Trophoblast cell (in vitro differentiated cells and primary cell): Measurements from ENCODE around the gene ADCY9.

Source experiments
- DNase-seq, 2 donors: peaks; one replicate each; pipeline ENCODE4 v3.0.0-alpha.2; 2016
- H2AFZ ChIP-seq: 2 replicates; pipeline ENCODE4 v1.6.1; 2013; ENCODE audit warnings: low read length, moderate library complexity, mild to moderate bottlenecking; ENCODE audit not compliant: insufficient read depth, poor library complexity
- H2AK5ac ChIP-seq: 2 replicates; pipeline ENCODE4 v1.6.1; 2013; ENCODE audit warnings: mild to moderate bottlenecking, low read length
- H2BK120ac ChIP-seq: 2 replicates; pipeline ENCODE4 v1.6.1; 2013; ENCODE audit warnings: low read length, mild to moderate bottlenecking, moderate library complexity; ENCODE audit not compliant: insufficient read depth, poor library complexity
- H2BK12ac ChIP-seq: 2 replicates; pipeline ENCODE4 v1.6.1; 2013; ENCODE audit warnings: mild to moderate bottlenecking, low read length, moderate library complexity
- H2BK5ac ChIP-seq: 2 replicates; pipeline ENCODE4 v1.6.1; 2013; ENCODE audit warnings: low read length, low read depth, moderate library complexity, mild to moderate bottlenecking; ENCODE audit not compliant: poor library complexity
- H3K14ac ChIP-seq: 2 replicates; pipeline ENCODE4 v1.6.1; 2013; ENCODE audit warnings: mild to moderate bottlenecking, low read length
- H3K18ac ChIP-seq: 2 replicates; pipeline ENCODE4 v1.6.1; 2013; ENCODE audit warnings: mild to moderate bottlenecking, low read length
- H3K23ac ChIP-seq: 2 replicates; pipeline ENCODE4 v1.6.1; 2013; ENCODE audit warnings: low read length
- H3K27ac ChIP-seq: 2 replicates; pipeline ENCODE4 v1.5.1; 2013; ENCODE audit warnings: low read depth, mild to moderate bottlenecking, inconsistent platforms, low read length, moderate library complexity
- H3K27me3 ChIP-seq: 2 replicates; pipeline ENCODE4 v1.6.1; 2013; ENCODE audit warnings: inconsistent platforms, mild to moderate bottlenecking, low read length, moderate library complexity; ENCODE audit not compliant: insufficient read depth
- H3K36me3 ChIP-seq, 2 experiments: 1 replicate in 1 of 2; 2 replicates in 1 of 2; pipeline ENCODE4 v1.6.1; 2013; ENCODE audit warnings: low read length in 2 of 2, mild to moderate bottlenecking in 2 of 2, moderate library complexity in 1 of 2; ENCODE audit not compliant: insufficient read depth in 2 of 2, control insufficient read depth in 1 of 2
- H3K4ac ChIP-seq: 2 replicates; pipeline ENCODE4 v1.6.1; 2013; ENCODE audit warnings: low read depth, mild to moderate bottlenecking, low read length, moderate library complexity
- H3K4me1 ChIP-seq, 2 experiments: 1 replicate in 1 of 2; 2 replicates in 1 of 2; pipeline ENCODE4 v1.6.1; 2013; ENCODE audit warnings: low read length in 2 of 2, mild to moderate bottlenecking in 2 of 2, moderate library complexity in 1 of 2; ENCODE audit not compliant: insufficient read depth in 2 of 2, control insufficient read depth in 1 of 2
- H3K4me2 ChIP-seq: 2 replicates; pipeline ENCODE4 v1.6.1; 2013; ENCODE audit warnings: inconsistent platforms, mild to moderate bottlenecking, low read length, moderate library complexity
- H3K4me3 ChIP-seq: 2 replicates; pipeline ENCODE4 v1.5.1; 2013; ENCODE audit warnings: mild to moderate bottlenecking, low read depth, low read length, inconsistent platforms
- H3K79me1 ChIP-seq: one replicate; pipeline ENCODE4 v1.6.1; 2013; ENCODE audit warnings: low read length
- H3K79me2 ChIP-seq: 2 replicates; pipeline ENCODE4 v1.6.1; 2013; ENCODE audit warnings: low read length, mild to moderate bottlenecking; ENCODE audit not compliant: control insufficient read depth, insufficient read depth, poor library complexity
- H3K9ac ChIP-seq: 2 replicates; pipeline ENCODE4 v1.6.1; 2013; ENCODE audit warnings: mild to moderate bottlenecking, low read length
- H3K9me3 ChIP-seq: 2 replicates; pipeline ENCODE4 v1.6.1; 2013; ENCODE audit warnings: low read depth, mild to moderate bottlenecking, control low read depth, inconsistent platforms, low read length; ENCODE audit not compliant: insufficient read depth
- H4K12ac ChIP-seq: 2 replicates; pipeline ENCODE4 v1.6.1; 2013; ENCODE audit warnings: low read depth, mild to moderate bottlenecking, low read length, moderate library complexity
- H4K8ac ChIP-seq: 2 replicates; pipeline ENCODE4 v1.6.1; 2013; ENCODE audit warnings: low read depth, mild to moderate bottlenecking, low read length, moderate library complexity
- H4K91ac ChIP-seq: one replicate; pipeline ENCODE4 v1.6.1; 2013; ENCODE audit warnings: low read depth, mild to moderate bottlenecking, low read length, moderate library complexity
- WGBS: extraction: QIAGEN DNeasy Blood & Tissue Kit; methylation state at CpG from one replicate; pipeline ENCODE4 v1.1.7; 2013; ENCODE audit warnings: missing lambda C conversion rate; ENCODE audit not compliant: insufficient read length, insufficient coverage; ENCODE audit errors: extremely low coverage; 5-methylcytosine and 5-hydroxymethylcytosine counted together

ADCY9 gene

DNA sequence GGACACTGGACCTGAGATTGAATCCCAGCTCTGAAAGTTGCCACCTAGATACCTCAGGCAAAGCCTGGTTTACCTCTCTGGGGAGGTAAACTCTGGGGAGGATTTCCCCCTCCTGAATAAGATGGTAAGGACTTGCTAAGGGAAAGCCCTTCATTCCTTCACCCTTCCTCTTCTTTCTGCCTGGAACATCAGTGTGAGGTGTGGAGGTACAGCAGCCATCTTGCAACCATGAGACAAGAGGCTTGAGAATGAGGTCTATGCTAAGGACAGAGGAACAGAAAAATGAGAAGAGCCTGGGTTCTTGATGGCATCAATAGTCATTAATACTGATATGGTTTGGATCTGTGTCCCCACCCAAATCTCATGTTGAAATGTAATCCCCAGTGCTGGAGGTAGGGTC lies 23.7 kb upstream of the ADCY9 start:
- peaks cover 7 to 9% of the 10 kb centered on the region in 2 experiments for H3K4me1 ChIP-seq
- no peak overlapping the region for H3K9ac ChIP-seq
- no peaks in the 10 kb centered on the region for H3K9me3 ChIP-seq
- H3K4ac ChIP-seq: no peak overlapping the region
- H4K12ac ChIP-seq: no peak overlapping the region
- H3K27me3 ChIP-seq: no peaks in the 10 kb centered on the region
- no peak overlapping the region for H4K8ac ChIP-seq
- H3K27ac ChIP-seq: no peak overlapping the region
- H3K23ac ChIP-seq: no peak overlapping the region
- peak overlapping the region; percentile 69 for H2AK5ac ChIP-seq
- H3K79me2 ChIP-seq: no peaks in the 10 kb centered on the region
- peak overlapping the region; percentile 88 for H2BK120ac ChIP-seq
- no peak overlapping the region for H3K4me2 ChIP-seq
- H3K36me3 ChIP-seq: no peaks in the 10 kb centered on the region
- H3K79me1 ChIP-seq: peaks cover 5% of the 10 kb centered on the region
- no peak overlapping the region for H3K14ac ChIP-seq
- no peak overlapping the region for H3K18ac ChIP-seq
- no peak overlapping the region for H3K4me3 ChIP-seq
- H2BK5ac ChIP-seq: no peak overlapping the region
- peak overlapping the region; percentile 59 for H2BK12ac ChIP-seq
- H2AFZ ChIP-seq: no peak overlapping the region
- no peak for DNase-seq
- H4K91ac ChIP-seq: peak overlapping the region; percentile 95

DNA sequence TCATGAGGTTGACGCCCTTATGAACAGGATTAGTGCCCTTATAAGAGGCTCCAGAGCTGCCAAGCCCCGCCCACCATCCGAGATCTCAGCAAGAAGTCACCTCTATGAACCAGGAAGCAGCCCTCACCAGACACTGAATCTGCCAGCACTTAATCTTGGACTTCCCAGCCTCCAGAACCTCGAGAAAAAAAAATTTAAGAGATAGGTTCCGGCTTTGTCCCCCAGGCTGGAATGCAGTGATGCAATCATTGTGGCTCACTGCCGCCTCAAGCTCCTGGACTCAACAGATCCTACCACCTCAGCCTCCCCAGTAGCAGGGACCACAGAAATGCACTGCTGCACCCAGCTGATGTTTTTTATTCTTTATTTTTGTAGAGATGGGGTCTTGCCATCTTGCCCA lies 22.5 kb upstream of the ADCY9 start:
- no CpG with 5 or more reads among the region's 6 CpGs for WGBS
- Histone ChIP-seq H3K18ac (no peak overlapping the region), H2AFZ (no peak overlapping the region), H4K12ac (no peak overlapping the region), H4K91ac (no peak overlapping the region), H3K79me1 (peaks cover 5% of the 10 kb centered on the region), H3K27me3 (no peaks in the 10 kb centered on the region), H3K23ac (no peak overlapping the region), H3K4ac (no peak overlapping the region), H2AK5ac (no peak overlapping the region), H3K27ac (no peak overlapping the region), H3K14ac (no peak overlapping the region), H3K4me1 (peaks cover 7 to 13% of the 10 kb centered on the region in 2 experiments), H2BK120ac (no peak overlapping the region), H3K9me3 (no peaks in the 10 kb centered on the region), H3K79me2 (no peaks in the 10 kb centered on the region), H3K9ac (no peak overlapping the region), H2BK12ac (no peak overlapping the region), H3K36me3 (no peaks in the 10 kb centered on the region), H3K4me2 (no peak overlapping the region), H4K8ac (no peak overlapping the region), H2BK5ac (no peak overlapping the region), H3K4me3 (no peak overlapping the region)
- peak in 1 of 2 donors; percentile 37 for DNase-seq

DNA sequence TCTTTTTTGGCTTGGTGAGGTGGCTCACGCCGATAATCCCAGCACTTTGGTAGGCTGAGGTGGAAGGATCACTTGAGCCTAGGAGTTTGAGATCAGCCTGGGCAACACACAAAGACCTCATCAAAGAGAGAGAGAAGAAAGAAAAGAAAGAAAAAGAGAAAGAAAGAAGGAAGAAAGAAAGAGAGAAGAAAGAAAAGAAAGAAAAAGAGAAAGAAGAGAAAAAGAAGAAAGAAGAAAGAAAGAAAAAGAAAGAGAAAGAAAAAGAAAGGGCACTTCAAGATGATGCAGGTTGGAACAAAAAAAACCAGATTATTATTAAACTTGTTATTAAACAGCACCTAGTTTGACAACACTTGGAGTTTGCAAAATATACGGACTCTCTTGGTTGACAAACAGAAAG lies 21.2 kb upstream of the ADCY9 start:
- Histone ChIP-seq H3K14ac (no peak overlapping the region), H3K23ac (no peak overlapping the region), H3K9ac (no peak overlapping the region), H3K4me1 (peaks cover 7 to 14% of the 10 kb centered on the region in 2 experiments), H3K4ac (no peak overlapping the region), H2BK5ac (no peak overlapping the region), H3K36me3 (no peaks in the 10 kb centered on the region), H3K4me3 (no peak overlapping the region), H3K79me1 (peaks cover 5% of the 10 kb centered on the region), H2AK5ac (no peak overlapping the region), H2BK120ac (no peak overlapping the region), H3K9me3 (no peaks in the 10 kb centered on the region), H3K18ac (no peak overlapping the region), H2AFZ (no peak overlapping the region), H2BK12ac (no peak overlapping the region), H3K79me2 (no peaks in the 10 kb centered on the region), H3K27me3 (no peaks in the 10 kb centered on the region), H4K8ac (no peak overlapping the region), H4K12ac (no peak overlapping the region), H3K27ac (no peak overlapping the region), H3K4me2 (no peak overlapping the region), H4K91ac (no peak overlapping the region)
- WGBS: no CpG with 5 or more reads among the region's 3 CpGs
- no peak for DNase-seq

DNA sequence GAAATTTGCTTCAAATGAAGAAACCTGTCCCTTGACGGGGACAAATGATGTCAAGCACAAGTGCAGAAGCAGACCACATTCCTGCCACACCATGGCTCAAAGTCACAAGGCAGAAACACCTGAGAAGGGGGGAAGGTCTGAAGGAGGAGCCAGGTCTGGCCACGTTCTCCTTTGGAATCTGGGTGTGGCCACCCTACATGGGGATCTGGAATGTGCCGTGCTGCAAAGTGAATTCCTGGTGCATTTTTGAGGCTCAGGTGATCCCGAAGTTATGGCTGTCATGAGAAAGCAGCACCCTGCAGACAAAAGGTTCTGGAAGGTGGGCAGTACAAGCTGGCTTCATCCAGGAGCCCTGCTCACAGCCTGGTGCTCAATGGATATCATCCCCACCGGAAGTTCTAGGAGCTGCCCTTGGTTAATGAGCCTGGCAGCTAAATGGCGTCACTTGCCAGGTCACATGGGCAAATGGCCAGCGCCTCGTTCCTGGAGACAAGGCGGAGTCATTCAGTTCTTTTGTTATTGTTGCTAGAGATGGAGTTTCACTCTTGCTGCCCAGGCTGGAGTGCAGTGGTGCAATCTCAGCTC lies 20.1 kb upstream of the ADCY9 start:
- H3K9ac ChIP-seq: no peak overlapping the region
- H2AFZ ChIP-seq: no peak overlapping the region
- peaks cover 7 to 14% of the 10 kb centered on the region in 2 experiments for H3K4me1 ChIP-seq
- H3K14ac ChIP-seq: no peak overlapping the region
- no peak overlapping the region for H3K4ac ChIP-seq
- no peak overlapping the region for H4K8ac ChIP-seq
- peak overlapping the region; percentile 21 for H2BK12ac ChIP-seq
- H3K23ac ChIP-seq: no peak overlapping the region
- no peaks in the 10 kb centered on the region for H3K79me2 ChIP-seq
- no peak overlapping the region for H2BK120ac ChIP-seq
- no peaks in the 10 kb centered on the region for H3K36me3 ChIP-seq
- no peak overlapping the region for H3K27ac ChIP-seq
- no peak overlapping the region for H2AK5ac ChIP-seq
- no peaks in the 10 kb centered on the region for H3K27me3 ChIP-seq
- no peaks in the 10 kb centered on the region for H3K9me3 ChIP-seq
- no peak overlapping the region for H2BK5ac ChIP-seq
- H3K4me3 ChIP-seq: no peak overlapping the region
- no peak overlapping the region for H4K12ac ChIP-seq
- DNase-seq: peak; percentile 58 to 67
- no peak overlapping the region for H3K18ac ChIP-seq
- WGBS: no CpG with 5 or more reads among the region's 9 CpGs
- no peak overlapping the region for H3K4me2 ChIP-seq
- H4K91ac ChIP-seq: no peak overlapping the region
- peaks cover 5% of the 10 kb centered on the region for H3K79me1 ChIP-seq
